HG02970 (cell line): Measurements from ENCODE around the gene SLC25A22.
A peak's percentile ranks its signal among the peaks of the same experiment; 100 is the strongest.

ENCODE experiments used
- ATAC-seq: cut with Tn5 transposase; IDR thresholded peaks from one replicate; pipeline ENCODE4 v1.9.1; 2021; ENCODE audit warnings: mild to moderate bottlenecking, moderate library complexity, moderate number of reproducible peaks; ENCODE audit not compliant: unreplicated experiment, low FRiP score

Gene SLC25A22

DNA sequence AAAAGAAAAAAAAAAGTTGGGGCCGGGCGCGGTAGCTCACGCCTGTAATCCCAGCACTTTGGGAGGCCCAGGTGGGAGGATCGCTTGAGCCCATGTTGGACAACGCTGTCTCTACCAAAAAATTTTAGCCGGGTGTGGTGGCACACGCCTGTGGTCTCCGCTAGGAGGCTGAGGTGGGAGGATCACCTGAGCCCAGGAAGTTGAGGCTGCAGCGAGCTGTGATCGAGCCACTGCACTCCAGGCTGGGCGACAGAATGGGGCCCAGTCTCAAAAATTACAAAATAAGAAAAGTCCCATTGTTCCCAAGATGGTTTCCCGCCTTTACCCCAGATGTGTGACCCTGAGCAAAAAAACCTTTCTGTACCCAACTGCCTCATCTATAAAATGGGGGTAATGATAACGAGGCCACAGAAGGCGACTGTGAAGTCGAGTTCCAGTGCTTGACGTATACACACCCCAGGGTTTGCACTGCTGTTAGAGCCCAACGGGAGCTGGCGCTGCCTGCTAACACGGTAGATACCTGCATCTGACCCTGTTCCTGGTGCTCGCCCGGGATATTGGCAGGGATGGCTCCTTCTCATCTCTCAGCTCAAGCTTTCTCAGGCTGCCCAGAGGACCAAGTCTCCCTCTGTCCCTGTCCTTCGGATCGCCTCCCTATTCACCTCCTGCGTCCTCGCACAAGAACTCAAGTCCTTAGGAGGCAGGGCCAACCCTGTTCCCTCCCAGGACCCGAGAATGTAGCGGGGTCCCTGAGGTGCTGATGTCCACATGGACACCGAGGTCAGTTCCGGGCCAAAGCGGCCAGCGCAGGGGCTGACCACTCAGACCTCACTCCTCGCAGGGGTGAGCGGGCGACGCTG is 10.6 kb upstream of the SLC25A22 start:
- no peak for ATAC-seq

DNA sequence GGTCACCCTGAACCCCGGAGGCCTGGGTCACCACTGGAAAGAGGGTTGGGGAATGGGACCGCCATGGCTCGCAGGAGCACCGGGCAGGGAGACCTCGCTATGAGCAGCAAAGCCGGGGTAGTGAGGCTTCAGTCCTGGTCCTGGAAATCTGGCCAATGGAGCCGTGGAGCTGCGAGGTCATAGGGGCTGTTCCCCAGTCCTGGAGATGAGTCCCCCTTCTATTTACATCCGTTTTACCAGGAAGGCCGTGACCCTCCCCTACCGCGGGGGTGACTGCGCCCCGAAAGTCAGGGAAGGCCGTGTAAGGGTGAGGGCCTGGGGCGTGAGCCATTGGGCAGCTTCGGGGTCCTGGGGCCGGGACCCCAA is 6.5 kb upstream of the SLC25A22 start:
- ATAC-seq, result no peak

DNA sequence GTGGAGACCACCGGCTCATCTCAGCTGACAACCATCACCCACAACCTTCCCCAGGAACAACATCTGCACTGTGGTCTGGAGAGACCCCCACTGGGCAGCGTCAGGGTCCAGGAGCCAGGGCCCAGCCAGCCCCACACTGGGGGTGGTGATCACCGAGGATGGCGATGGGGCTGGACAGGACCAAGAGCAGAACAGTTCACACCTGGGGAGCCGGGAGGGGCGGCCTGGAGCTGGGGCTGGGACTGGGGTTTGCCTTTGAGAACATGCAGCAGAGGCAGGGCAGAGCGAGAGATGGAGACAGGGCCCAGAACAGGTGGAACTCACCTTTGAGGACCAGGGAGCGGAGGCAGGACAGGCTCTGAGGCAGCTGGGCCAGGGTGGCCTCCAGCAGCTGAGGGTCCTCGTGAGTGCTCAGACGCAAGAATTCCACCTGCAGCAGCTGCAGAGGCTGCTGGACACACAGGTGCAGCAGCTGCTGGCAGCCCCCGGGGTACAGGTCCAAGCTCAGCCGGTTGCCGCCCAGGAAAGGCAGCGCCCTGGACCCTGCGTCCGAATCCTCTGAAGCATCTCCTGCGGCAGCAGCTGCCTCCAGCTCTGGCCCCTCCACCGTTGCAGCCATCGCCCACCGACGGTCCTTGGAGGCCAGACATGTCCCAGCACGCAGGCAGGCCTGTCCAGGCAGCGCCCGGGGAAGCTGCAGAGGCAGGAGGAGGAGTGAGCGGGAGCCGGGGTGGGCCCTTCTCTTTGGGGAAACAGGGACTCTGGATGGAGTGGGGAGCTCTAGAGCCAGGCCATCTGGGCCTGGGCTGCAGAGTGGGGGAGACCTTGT is 5.9 kb upstream of the SLC25A22 start:
- ATAC-seq, result no peak

DNA sequence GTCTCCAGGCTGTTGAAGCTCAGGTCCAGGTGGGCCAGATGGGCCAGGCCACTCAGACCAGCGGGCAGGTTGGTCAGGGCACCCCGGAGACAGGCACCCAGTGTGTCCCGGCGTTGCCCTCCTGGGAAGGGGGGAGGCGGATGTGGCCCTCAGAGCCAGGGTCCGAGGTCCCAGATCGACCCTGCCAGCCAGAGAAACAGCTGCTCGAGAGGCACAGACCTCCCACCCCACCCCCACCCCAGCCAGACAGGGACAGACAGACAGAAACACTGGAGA is 5.3 kb upstream of the SLC25A22 start:
- no peak for ATAC-seq

DNA sequence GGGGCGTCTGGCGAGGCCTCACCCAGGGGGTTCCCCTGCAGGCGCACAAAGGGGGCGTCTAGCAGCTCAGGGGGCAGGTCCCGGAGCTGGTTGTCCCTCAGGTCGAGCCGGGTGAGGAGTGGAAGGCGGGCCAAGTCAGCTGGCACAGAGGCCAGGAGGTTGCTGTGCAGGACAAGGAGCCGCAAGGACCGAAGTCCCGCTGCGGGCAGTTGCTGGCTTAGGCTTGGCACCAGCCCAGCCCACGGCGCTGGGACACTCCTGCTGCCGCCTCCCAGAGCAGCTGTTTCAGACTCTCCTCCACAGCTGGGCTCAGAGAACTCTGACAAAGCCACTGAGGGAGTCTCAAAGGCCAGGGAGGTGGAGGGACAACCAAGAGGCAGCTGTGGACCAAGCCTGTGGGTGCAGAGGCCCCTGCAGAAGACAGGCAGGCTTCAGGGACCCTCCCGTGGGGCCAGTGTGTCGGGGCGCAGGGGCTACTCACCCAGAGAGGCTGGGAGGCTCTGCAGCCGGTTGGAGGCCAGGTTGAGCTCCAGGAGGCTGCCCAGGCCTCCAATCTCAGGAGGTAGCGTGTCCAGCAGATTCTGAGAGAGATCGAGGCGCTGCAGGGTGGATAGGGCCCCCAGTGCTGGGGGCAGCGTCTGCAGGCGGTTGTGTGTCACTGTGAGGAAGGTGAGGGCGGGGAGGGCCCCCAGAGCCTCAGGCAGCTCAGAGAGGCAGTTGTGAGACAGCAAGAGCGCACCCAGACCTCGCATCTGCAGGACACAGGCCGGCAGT is 4.8 kb upstream of the SLC25A22 start:
- ATAC-seq, result no peak

DNA sequence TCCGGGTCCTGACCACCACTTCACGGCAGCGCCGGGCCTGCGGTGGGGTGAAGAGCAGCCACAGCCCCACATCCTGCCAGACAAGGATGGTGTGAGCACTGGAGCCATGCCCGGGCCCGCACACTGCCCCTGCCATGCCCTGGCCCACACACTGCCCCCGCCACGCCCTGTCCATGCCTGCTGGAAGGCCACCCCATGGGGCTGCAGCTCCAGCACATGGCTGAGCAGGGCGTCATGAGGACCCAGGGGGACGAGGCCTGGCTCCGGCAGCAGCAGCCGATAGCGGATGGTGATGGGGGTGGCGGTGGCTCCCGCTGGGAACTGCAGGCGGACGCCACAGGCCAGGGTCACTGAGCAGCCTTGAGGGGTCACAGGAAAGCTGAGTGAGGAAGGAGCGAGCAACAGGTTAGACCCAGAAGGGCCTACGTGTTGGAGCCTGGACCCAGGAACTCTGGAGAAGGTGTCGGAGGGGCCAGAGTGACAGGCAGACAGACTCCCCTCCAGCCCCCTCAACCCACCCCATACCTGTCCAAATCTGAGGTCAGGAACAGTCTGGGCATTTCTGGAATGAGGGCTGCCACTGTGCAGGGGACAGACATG is 4.0 kb upstream of the SLC25A22 start:
- ATAC-seq, result no peak

DNA sequence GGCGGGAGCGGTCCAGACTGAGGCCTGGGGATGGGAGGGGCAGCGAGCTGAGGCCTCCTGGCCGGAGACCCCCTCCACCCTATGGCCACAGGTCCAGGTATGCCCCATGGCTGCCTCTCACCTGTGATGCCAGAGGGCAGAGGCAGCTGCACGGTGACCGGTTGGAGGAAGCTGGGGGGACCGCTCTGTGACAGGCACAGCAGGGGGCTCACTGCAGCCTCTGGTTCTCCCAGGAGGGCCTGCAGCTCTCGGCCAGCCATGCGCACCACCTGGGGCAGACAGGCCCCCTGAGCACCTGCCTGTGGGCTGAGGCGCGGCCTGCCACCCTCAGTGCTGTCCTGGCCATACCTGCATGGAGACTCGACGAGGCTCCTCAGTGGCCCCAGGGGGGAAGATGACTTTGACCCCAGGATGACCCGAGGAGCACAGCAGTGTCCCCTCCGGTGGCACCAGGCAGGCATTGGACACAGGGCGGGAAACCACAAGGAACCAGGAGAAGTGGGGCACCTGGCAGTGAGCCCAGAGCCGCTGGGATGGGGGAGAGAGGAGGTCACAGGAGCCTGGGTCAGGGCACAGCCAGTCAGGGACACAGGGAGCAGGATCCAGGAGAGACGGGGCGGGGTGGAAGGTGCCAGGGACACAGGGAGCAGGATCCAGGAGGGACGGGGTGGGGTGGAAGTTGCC is 3.2 kb upstream of the SLC25A22 start:
- no peak for ATAC-seq

DNA sequence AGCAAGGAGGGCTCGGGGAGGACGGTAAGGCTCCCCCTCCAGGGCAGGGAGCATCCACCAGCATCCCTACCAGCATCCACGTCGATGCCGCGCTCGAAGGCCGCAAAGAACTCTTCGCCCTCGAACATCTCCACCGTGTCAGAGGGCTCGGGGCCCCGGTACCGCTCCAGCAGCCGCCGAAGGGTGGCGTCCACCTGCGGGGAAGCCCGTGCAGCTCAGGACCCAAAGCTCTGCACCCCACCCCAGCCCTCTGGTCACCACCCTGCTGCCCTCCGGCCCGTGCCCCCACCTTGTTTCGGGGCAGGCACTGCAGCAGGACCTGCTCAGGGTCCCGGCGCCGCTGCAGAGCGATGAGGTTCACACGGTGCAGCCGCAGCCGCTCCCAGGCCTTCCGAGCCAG is 2.4 kb upstream of the SLC25A22 start:
- ATAC-seq, result no peak

DNA sequence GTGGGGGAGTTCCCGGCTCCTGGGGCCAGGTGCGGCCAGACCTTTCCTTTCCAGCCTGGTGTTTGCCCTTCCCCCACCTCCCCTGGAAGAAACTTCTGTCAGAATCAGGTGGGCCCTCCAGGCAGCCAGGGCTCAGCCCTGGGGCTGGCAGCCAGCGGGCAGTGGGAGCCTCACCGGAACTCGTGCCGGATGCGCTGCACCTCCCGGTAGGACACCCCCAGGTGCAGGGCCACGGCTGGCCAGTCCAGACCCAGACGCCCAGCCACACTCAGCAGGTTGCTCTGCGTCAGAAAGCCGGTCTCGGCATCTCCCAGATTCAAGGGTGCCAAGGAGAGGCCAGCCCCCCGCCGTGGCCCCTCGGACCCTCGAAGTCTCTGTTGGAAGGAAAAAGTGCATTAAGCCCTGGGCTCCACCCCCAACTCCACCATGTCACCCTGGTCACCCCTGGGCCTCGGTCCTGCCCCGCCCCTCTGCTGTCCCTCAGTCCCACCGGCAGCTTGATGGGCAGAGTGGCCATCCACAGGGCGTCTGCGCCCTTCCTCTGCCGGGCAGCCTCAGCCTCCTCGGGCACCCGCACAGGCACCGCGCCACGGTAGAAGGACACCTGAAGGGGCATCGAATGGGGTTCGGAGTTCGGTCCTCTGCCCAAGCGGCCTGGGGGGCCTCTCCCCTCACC is 1.7 kb upstream of the SLC25A22 start:
- ATAC-seq, result no peak

DNA sequence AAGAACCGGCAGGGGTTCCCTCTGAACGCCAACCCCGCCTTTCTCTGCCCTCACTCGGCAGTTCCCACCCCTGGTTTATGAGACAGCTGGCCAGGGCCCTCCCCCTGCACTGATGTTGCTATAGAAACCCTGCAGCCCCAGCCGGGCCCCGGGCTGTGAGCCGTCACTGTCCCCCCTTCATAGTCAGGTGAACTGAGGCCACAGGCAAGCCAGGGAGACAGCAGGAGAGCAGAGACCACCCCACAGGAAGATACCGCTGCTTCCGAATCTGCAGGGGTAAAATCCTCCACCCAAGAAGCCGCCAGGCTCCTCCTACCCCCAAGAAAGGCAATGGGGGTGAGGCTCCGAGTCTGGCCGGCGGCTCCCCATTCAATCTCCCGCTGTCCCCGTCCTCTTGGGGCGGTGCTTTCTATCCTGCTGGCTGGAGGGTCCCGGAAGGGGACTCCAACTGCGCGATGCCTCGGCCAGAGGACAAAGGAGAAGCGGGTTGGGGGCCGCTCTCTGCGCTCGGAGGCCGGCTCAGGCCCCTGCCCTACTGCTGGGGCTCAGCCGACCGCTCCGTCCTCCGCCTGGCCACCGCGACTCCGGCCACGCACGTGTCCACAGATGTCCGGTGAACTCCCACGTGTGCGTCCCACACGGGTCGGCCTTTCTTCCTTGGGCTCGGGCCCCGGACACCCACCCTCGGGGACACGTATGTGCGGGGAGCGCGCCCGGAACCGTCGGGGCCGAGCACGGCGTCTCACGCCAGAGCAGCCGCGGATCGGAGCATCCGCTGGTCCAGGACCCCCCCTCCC is 587 bp downstream of the SLC25A22 start:
- ATAC-seq, result peak; percentile 37

DNA sequence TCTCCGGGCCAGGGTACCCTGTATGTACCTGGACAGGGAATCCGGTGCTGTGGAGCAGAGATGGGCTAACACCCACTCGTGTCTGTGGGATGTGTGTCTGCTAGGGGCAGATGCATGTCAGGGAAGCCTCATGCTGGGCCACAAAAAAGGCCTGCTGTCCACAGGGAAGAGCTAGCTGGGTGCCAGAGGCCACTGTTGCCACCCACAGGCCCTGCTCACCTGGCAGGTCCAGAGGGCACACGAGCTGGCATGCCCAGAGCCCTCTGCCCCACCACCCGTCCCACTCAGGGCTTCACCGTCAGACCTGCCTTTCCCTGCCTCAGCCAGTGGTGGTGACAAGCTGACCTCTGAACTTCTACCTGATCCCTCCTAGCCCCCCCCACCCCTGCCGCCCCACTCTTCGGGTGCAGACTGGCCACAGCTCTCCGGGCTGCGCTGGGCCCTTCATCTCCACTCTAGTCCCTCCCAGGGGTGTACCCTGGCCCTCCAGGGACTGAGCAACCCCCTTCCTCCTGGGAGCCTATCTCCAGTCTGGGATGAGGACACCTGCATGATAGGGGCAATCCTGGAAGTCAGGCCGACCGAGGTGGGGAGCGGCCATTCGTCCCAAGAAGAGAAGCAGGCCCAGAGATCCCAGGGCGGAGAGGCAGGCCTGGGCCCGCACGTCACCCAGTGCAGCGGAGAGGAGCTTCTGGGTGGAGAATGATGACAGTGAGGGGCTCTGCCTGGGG is 1.4 kb downstream of the SLC25A22 start:
- ATAC-seq, result no peak

DNA sequence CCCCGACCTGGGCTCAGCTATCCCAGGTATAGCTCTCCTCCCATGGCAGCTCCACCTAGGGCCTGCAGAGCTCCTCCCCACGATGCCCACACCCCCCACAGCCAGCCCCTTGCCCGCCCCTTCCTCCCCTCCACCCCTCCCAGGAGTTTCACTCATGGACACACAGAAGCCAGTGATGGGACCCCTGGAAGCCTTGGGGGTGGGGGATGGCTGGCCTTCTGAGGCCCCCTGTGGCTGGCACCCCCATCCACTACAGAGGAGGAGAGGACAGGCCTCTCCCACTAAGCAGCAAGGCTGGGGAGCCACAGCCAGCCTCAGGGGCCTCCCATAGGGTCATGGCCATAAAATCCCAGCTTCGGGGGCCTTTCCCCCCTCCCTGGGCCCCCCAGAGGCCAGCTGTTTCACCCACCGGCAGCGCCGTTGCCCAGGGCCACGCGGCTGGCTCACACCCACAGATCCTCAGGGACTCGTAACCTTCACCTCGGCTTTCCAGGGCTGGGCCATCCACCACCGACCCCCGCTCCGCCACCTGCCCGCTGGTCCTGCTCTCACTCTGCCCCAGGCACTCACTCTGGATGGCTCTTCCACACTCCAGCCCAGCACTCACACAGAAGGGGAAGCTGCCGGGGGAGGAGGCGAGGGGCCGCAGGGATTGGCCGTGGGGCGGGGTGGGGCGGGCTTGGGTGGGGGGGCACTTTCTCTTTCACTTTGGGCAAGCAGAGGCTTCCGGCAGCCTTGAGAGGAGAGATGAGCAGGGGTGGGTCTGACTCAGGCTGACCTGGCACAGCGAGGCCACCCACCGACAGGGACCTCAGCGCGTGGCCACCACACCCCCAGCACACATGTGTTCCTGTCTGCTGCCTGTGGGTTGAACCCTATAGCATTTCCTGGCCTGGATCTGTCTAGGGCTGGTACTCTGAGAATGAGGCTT is 2.2 kb downstream of the SLC25A22 start:
- no peak for ATAC-seq

DNA sequence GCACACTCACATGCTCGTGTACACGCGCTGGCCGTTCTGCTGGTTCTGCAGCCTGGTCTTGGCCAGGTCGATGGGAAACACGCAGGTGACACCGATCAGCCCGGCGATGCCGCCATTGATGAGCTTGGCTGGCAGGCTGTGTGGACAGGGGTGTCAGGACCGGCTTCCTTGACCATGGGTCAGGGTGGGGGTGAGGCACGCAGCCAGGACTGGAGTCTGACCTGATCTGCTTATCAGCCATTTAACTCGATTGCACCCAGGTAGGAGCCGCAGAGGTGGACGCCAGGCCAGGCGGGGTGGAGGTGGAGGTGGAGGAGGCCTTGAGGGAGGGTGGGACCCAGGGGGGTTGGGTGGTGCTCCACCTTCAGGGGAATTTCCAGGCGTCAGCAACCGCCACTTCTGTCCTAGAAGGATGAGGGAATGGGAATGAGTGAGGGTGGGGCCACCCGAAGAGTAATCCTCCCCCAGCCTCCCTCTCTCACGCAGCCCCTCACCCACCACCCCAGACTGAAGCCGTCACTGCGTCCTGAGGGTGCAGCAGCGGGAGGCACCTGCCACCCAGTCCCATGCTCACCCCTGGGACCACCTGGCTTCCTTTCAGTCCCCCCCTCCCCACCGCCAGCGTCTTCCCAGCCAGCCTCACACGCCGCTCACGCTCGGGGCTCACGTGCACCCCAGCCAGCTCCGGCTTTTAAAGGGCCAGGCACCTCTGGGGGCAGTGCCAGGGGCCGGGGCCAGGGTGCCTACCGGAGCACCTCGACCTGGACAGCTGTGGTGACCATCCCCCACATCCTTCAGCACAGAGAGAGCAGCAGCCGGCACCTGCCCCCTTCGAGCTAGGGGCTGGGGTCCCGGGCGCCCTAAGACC is 3.1 kb downstream of the SLC25A22 start:
- ATAC-seq, result no peak

DNA sequence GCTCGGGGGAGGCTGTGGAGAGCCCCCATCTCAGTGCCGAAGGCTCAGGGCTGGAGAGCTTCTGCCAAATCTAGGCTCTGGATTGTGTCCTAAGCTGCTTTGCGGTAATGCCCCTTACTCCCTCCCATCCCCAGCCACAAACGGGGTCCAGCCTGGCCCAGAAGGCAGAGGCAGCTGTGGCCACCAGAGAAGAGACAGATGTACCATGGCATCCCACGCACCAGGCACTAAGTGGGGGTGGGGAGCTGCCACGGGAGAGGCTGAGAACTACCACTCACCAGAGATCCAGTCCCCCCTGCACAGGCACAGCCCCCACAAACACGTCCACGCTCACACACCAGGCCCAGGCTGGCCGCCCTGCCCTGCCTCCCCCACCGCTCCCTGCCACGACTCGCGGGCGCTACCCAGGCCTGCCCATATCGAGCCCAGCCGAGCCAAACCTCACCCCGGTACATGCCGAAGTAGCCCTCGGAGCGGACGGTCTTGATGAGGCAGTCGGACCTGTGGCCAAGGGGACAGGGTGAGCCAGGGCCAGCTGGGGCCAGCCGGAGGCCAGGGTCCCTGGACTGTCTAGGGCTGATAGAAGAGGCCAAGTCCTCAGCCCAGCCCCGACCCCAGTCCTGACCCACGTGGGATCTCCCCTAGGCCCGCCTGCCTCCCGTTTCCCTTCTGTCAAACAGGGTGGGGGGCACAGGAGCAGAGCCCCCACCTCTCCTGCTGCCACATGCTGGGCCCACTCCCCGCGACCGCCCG is 3.9 kb downstream of the SLC25A22 start:
- no peak for ATAC-seq

DNA sequence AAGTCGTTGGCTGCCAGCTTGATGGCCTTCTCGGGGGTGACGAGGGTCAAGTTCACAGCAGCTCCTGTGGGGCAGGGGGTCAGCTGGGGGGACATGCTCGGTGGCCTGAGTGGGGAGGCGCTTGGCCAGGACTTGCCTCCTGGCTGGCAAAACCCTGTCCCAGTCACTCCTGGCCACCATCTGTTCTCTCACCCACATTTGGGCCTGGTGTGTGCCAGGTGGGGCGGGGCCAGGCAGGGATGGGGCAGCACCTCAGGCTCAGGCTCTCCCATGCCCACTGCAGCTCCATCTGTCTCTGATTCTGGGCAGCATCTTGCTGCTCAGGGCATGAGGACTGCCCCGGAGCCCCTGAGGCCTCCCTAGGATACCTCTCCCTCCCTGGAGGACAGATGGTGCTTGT is 4.5 kb downstream of the SLC25A22 start:
- ATAC-seq, result no peak

DNA sequence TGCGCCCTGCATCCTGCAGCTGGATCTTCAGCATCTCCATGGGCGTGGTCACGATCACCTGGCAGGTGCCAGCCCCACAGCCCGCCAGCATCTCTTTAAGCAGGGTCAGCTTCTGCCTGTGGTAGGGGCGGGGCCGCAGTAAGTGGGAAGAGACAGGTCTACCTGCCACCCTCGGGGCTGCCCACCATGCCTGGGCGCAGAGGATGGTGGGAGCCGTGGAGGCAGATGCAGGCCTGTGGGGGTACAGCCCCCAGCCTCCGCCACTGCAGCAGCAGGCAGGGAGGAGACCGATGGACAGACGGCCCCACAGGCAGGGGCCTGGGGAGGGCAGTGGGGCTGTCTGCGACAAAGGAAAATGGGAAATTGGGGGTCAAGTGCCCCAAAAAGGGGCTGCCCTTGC is 5.2 kb downstream of the SLC25A22 start:
- ATAC-seq, result no peak
